ENCODE measurements around the gene NIM1K.
"Not testable (repeated sequence)": the region's sequence is repeated elsewhere in the genome, so short reads cannot be mapped to it uniquely, and the experiment has no call there.

NIM1K gene

DNA sequence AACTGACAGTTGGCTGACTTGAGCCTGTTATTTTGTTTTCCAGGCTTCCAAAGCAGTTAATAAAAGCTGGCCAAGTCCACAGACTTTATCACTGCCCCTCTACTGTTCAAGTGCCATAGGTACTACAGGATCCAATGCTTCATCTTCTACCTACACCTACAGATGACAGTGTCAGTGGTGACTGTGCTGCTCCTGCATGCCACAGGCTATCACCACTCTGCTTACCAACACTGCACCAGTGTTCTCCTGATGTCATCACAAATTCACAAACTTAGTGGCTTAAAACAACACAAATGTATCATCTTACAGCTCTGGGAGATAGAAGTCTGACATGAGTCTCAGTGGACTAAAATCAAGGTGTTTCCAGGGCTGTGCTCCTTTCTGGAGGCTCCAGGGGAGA lies 94.6 kb downstream of the NIM1K start:
- no peak for DNase-seq

DNA sequence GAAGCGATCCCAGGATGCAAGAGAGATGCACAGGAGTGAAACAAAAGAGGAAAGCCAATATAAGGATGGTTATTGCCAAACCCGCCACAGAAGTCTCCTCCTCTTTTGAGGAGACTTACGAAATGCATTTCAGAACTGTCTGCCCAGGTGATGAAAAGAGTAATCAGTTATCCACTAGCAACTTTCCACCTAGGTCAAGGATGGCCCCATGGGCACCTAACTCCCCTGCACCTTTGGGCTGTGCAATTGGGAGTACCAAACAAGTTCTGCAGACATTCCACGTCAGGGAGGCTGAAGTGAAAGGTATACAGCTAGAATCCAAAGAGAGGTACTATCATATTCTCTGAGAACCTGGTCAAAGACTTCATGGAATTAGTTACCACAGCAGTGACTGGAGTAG lies 95.5 kb downstream of the NIM1K start:
- no peak for DNase-seq

GRCh38 chr5:43288269-43288831 lies 96.3 kb downstream of the NIM1K start:
- no peak for DNase-seq

DNA sequence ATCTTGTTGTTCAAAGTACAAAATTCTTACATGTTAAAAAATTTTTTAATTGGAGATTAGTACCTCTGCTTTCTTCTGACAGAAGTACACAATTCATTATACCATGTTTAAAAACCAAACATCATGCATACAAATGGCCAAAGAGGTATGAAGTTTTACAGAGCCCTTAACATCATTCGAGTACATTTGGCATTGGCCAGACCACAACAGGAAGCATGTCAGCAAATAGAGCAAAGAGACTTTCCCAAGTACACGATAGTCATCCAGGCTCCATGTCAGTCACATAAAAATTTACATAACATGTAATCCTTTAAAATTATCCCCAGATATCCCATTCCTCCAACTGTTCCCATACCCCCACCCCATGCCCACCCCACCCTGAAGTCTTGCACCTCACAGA lies 98.7 kb downstream of the NIM1K start:
- no peak for DNase-seq

GRCh38 chr5:43294226-43294625 lies 102.2 kb downstream of the NIM1K start:
- DNase-seq = no peak

DNA sequence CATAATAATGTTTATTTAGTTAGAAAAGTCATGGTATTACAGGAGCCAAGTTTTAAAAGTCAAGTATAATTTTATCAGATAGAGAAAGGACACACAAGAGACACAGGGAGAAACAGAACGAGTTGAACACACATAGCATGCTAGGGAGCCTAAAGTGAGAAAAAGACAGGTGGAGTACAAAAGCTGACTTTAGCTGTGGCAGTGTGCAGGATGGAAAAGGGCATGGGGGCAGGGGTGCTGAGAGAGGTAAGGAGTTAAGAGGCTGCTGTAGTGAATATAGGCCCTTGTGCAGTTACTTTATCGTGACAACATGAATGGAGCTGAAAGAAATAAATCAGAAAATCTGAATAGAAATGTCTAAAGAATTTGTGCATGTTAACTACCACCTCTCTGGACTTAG lies 103.2 kb downstream of the NIM1K start:
- DNase-seq = no peak

DNA sequence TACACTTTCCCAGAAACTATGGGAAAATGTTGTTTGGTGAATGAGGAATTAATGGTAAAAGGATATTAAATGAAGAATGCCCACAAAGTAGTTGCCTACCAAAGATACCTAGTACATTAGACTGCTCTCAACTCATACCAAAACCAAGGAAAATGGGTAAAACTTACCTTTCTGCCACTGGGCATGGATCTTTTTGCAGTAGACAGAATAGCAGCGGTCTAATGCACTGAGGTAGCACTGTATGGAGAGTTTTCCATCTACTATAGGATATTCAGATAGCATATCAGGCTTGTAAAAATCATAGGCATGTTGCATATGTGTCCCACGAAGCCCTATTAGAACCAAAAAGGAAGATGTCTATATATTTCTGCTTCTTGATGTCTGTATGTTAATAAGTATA lies 104.8 kb downstream of the NIM1K start:
- no peak for DNase-seq

- no peak for DNase-seq
These were observed 106.4 kb downstream of the NIM1K start for GRCh38 chr5:43298443-43298842.

DNA sequence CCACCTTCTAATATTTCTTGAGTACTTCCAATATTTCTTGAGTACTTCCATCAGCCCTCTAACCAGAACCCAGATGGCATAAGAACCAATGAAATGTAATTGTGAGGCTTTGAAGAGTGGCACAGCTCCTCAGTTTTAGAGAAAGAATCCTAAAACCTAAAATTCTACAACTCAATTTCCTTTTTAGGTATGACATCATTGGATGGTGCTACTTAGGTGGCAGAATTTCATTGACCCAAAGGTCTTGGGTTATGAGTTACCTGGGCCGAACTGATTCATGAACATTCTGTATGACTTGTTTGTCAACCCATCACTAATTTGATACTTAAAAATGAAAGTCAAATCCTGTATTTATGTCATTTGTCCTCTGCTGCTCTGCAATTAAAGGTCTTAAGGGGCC lies 108.1 kb downstream of the NIM1K start:
- no peak for DNase-seq

- no peak for DNase-seq
These were observed 109.6 kb downstream of the NIM1K start for GRCh38 chr5:43301653-43302091.

- no peak for DNase-seq
These were observed 110.5 kb downstream of the NIM1K start for GRCh38 chr5:43302481-43302880.

DNA sequence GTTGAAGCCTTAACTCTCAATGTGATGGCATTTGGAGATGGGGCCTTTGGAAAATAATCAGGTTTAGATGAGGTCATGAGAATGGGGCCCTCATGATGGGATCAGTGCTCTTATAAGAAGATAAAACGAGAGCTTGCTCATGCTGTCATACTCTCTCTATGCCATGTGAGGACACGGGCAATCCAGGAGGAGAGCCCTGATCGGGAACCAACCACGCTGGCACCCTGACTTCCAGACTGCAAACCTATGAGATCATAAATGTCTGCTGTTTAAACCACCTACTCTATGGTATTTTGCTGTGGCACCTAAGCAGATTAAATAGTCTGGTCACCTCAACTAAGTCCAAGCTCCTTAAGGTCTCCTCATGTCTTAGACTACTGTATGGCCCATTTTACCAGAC lies 111.2 kb downstream of the NIM1K start:
- DNase-seq = no peak

- DNase-seq = no peak
These were observed 112.5 kb downstream of the NIM1K start for GRCh38 chr5:43304525-43304924.

GRCh38 chr5:43305948-43306565 lies 114.0 kb downstream of the NIM1K start:
- no peak for DNase-seq

GRCh38 chr5:43306954-43307353 lies 114.9 kb downstream of the NIM1K start:
- not testable (repeated sequence) for DNase-seq

- no peak for DNase-seq
These were observed 117.1 kb downstream of the NIM1K start for GRCh38 chr5:43309122-43309521.

DNA sequence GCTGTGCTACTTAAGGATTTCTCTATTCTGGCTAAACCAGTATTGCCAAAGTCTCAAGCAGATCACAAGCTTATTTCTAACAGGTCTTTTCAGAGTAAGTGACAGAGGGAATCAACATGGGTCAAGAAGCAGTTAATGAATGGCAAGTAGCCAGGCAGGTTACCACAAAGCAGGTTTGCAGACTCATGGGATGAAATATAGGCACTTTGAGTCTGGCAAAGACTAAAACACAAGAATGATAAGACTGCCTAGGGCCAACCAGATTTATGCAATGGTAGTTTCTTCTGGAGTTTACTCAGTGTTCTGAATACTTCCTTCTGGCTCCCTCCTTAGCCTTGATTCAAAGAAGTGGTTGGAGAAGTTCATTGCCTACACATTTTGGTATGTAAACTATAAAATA lies 117.6 kb downstream of the NIM1K start:
- no peak for DNase-seq

- no peak for DNase-seq
These were observed 120.1 kb downstream of the NIM1K start for GRCh38 chr5:43312076-43312661.

DNA sequence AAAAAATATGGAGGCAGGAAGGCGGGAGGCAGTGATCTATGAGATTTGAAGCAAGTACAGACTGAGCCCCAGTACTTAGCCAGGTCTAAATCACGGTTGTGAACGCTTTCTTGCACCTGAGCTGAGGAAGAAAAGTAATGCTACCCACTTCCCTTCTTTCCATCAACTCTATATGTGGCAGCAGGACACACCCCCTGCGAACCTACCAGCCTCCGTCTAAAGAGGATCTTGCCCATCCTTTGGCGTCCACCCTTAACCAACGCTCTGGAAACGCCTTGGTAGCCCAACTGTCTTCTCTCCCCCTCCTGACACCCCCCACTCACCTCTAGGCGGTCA lies 120.6 kb downstream of the NIM1K start:
- no peak for DNase-seq

DNA sequence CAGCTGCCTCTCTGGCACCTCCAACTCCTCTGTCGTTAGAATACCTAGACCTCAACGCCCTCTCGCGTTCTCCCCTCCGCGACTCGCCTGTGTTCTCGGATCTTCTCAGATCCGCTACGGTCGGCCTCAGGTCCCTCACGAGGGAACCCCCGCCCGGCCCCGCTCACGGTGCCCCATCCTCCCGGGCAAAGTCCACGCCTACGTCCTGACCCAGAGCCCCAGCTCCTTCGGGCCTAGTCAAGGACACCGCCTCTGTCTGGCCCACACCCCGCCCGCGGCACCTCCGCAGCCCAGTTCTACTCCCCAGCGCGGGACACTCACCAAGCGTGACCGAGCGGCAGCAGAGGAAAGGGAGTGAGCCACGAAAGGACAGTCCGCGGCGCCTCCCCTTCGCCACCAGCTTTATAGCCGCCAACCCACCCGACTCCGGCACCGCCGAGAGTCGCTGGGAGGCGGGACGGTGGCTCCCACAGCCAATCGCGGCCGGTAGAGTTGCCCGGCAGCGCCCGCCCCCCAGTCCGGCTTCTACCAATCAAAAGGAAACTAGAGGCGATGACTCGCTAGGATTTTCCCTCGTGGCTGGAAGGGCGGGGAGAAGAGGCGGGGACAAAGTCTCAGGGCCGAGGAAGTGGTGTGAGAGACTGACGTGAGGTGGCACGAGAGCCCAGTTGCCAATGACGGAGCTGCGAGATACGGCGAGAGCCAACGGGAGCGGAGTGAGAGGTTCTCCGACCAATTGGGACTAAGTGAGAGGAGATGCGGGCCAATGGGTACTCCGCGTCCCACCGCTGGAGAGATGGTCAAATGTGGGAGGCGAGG lies 121.2 kb downstream of the NIM1K start, which contains the start of gene HMGCS1:
Gene HMGCS1, minus strand, starts transcription at position 378 of the 819 bp plus-strand sequence. CDS start 14,447 bp downstream, outside the sequence.
- peak; percentile 99 for DNase-seq

GRCh38 chr5:43313854-43314457 lies 121.9 kb downstream of the NIM1K start:
- DNase-seq = no peak

GRCh38 chr5:43314724-43315123 lies 122.7 kb downstream of the NIM1K start:
- no peak for DNase-seq

DNA sequence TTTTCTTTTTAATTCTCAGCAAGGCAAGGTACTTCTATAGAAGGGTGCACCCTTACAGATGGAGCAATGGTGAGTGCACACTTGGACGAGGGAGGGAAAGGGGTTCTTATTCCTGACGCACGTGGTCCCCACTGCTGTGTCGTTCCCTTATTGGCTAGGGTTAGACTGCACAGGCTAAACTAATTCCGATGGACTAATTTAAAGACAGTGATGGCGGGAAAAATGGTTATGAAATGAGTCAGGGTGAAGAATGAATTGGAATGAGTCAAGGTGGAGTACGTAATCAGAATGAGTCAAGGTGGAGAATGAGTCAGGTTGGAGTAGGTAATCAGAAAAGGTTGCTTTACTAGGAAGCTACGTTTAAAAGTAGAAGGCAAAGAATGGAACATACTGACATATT lies 123.2 kb downstream of the NIM1K start:
- DNase-seq = peak; percentile 67
